A549 treated with CpdA at 1 μM for 4 hours (cell line): Measurements from ENCODE around the gene TMED8. TPM values are rescaled to one million over a fixed set of nuclear protein-coding genes. Genes with fewer than 3 reads are reported as not detected.

Source experiments
- total RNA-seq: library from RNA; stranded (reverse); fragments of 200-300 nt; extraction: Qiagen RNA extraction; gene quantifications from 5 replicates; pipeline ENCODE4 v1.2.3, GENCODE V29; 2022; ENCODE audit warnings: low read depth

The TMED8 gene
- 5.7 to 9.1 TPM (median 7.4 TPM) in 5 replicates for total RNA-seq

DNA sequence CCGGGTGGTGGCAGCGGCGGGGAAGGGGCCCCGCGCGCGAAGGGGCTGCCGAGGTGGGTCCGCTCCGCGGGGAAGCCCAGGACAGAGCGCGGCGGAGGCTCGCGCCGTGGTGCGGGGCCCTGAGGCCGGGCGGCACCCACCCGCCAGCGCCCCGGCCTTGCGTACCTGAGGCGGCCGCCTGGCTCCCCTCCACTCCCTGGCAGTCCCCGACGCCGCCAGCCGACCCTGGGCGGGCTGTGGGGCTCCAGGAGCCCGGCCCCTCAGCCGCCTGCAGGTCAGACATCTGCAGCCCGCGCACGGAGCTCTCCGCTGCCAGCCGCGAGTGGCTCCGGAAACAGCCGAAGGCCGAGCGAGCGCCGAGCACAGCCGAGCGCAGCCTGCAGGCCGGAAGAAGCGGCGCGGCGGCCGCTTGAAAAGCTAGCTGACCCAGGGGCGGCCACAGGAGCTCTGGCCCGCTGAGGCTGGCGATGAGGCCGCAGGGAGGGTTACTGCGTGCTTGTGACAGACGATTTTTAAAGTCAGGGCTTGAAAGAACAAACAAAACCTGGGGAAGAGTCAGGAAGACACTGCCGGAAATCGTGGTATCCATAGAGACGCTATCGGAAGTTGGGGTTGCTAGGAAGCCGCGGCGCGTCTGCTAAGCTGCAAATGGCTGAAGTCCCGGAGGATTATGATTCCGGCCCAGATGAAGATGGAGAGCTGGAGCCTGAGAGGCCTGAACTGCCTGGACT lies at the start of gene TMED8, which contains the start of gene SAMD15:
TSS of gene TMED8 (minus strand) at position 324 of the 731 bp plus-strand sequence. CDS start at position 283, 41 bp downstream.
TSS of gene SAMD15 (plus strand) at position 609 of the 731 bp plus-strand sequence. CDS start at position 649, 40 bp downstream.

DNA sequence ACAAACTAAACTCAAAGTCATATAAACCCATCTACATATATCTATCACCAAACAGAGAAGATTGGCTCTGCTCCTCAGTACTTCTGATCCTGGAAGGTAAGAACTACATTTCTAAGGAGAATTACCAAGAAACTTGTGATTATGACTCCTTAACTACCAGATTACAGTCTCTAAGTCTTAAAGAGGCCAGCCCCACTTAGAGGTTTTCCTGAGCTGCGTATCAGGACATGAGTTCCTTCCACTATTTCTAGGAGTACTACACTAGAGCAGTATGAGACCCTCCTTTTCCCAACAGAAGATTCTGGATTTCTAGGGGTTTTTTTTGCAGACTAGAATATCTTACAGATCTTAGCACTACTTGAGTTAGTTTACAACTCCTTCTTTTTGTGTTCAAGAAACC lies 46.5 kb upstream of the TMED8 start, which contains the start of gene NOXRED1:
TSS of gene NOXRED1 (minus strand) at position 101 of the 400 bp plus-strand sequence. CDS start 634 bp downstream, outside the sequence.

GRCh38 chr14:77320238-77320935 lies 56.5 kb downstream of the TMED8 start, which contains the start of gene POMT2:
TSS of gene POMT2 (minus strand) at chr14:77320883. CDS start at chr14:77320681, 202 bp downstream.

Other genes starting within 250 kb of the TMED8 start
- 0.20 to 0.37 TPM (median 0.31 TPM) in 5 replicates for gene ZDHHC22, start 235.3 kb downstream of the TMED8 start, total RNA-seq
- gene TMEM63C, start 195.3 kb downstream of the TMED8 start, total RNA-seq: 0.37 to 1.8 TPM (median 1.3 TPM) in 5 replicates
- not detected in 5 replicates for gene NGB, start 105.9 kb downstream of the TMED8 start, total RNA-seq
- 29.0 to 40.8 TPM (median 32.9 TPM) in 5 replicates for gene POMT2, start 56.2 kb downstream of the TMED8 start, total RNA-seq
- 32.3 to 35.7 TPM (median 32.9 TPM) in 5 replicates for gene GSTZ1, start 56.1 kb downstream of the TMED8 start, total RNA-seq
- gene SAMD15, start 285 bp upstream of the TMED8 start, total RNA-seq: 1.6 to 3.0 TPM (median 2.2 TPM) in 5 replicates
- 0.11 to 0.17 TPM in 2 of 5 replicates, not detected in the others for gene NOXRED1, start 46.4 kb upstream of the TMED8 start, total RNA-seq
- gene VIPAS39, start 80.5 kb upstream of the TMED8 start, total RNA-seq: 13.3 to 17.1 TPM (median 15.2 TPM) in 5 replicates
- 267 to 307 TPM (median 301 TPM) in 5 replicates for gene AHSA1, start 81.0 kb upstream of the TMED8 start, total RNA-seq
- gene ISM2, start 121.7 kb upstream of the TMED8 start, total RNA-seq: 0.39 to 0.42 TPM (median 0.41 TPM) in 5 replicates
- 25.2 to 32.7 TPM (median 29.3 TPM) in 5 replicates for gene SPTLC2, start 239.5 kb upstream of the TMED8 start, total RNA-seq